Testis (tissue), 2 donors: Measurements from ENCODE around the gene REEP3.

Experiments used
- POLR2A ChIP-seq: fragments of 450-650 bp; IDR thresholded peaks from one replicate; pipeline ENCODE4 v1.6.1; 2017; ENCODE audit warnings: antibody characterized with exemption, mild to moderate bottlenecking, moderate library complexity
- TF ChIP-seq, protein P1 (sequence below), 3 experiments: fragments of 450-650 bp in 2 of 3; fragments of 200-600 bp in 1 of 3; sonication (generic) in 1 of 3; IDR thresholded peaks; one replicate each; pipeline ENCODE4 v1.5.1; 2016 to 2019; ENCODE audit warnings: antibody characterized with exemption in 3 of 3, mild to moderate bottlenecking in 2 of 3, moderate library complexity in 1 of 3

- TF ChIP-seq, protein P1, sequence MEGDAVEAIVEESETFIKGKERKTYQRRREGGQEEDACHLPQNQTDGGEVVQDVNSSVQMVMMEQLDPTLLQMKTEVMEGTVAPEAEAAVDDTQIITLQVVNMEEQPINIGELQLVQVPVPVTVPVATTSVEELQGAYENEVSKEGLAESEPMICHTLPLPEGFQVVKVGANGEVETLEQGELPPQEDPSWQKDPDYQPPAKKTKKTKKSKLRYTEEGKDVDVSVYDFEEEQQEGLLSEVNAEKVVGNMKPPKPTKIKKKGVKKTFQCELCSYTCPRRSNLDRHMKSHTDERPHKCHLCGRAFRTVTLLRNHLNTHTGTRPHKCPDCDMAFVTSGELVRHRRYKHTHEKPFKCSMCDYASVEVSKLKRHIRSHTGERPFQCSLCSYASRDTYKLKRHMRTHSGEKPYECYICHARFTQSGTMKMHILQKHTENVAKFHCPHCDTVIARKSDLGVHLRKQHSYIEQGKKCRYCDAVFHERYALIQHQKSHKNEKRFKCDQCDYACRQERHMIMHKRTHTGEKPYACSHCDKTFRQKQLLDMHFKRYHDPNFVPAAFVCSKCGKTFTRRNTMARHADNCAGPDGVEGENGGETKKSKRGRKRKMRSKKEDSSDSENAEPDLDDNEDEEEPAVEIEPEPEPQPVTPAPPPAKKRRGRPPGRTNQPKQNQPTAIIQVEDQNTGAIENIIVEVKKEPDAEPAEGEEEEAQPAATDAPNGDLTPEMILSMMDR (IDR thresholded peaks at IDR 0.05): no peak
- no peak for TF ChIP-seq POLR2A
Observed at GRCh38 chr10:63520500-63521415, at the start of gene REEP3.
